GM12878 (cell line): ENCODE measurements around the gene PLXNA2. TPM values are rescaled to one million over a fixed set of nuclear protein-coding genes. Genes with fewer than 3 reads are reported as not detected.

ENCODE experiments used
- ATAC-seq: fragments of 200-7000 bp; cut with Tn5 transposase; 3 replicates; pipeline ENCODE4 v1.9.1; 2020; ENCODE audit warnings: mild to moderate bottlenecking, moderate library complexity
- BruUV-seq: library from RNA; stranded (reverse); fragments of 400-500 nt; replicated peaks from 2 replicates; lab custom pipeline; 2021; lab: Mats Ljungman, UMichigan
- CTCF ChIA-PET: fragments of 300-600 bp; sonication (Branson Sonifier 250); formaldehyde crosslinking; extraction: SDS; loops from one replicate; lab custom pipeline; 2021; ENCODE audit warnings: inconsistent platforms; lab: Yijun Ruan, JAX
- POLR2A ChIA-PET: fragments of 350-600 bp; formaldehyde crosslinking; extraction: SDS; loops from one replicate; lab custom pipeline; 2021; ENCODE audit warnings: inconsistent platforms; lab: Charles Lee
- RAD21 ChIA-PET: fragments of 300-600 bp; sonication (Branson Sonifier 250); formaldehyde crosslinking; loops from one replicate; lab custom pipeline; 2023; ENCODE audit warnings: antibody characterized with exemption; ENCODE audit not compliant: unreplicated experiment; lab: Charles Lee
- SMC1A ChIA-PET: fragments of 300-600 bp; sonication (Branson Sonifier 250); formaldehyde crosslinking; loops from one replicate; lab custom pipeline; 2023; ENCODE audit not compliant: unreplicated experiment, uncharacterized antibody; lab: Charles Lee
- DNase-seq: peaks from one replicate; pipeline ENCODE4 v3.0.0-alpha.2; 2011; ENCODE audit warnings: low read depth, low spot score
- FAIRE-seq: peaks from 3 replicates; lab custom pipeline; 2011; peaks lifted over from hg19 to GRCh38; lab: Jason Lieb, UNC
- H2AFZ ChIP-seq: 2 replicates; pipeline ENCODE4 v1.6.0; 2011; ENCODE audit warnings: low read depth, low read length, control low read depth; ENCODE audit not compliant: control insufficient read depth
- H3K27ac ChIP-seq: 2 replicates; pipeline ENCODE4 v1.5.1; 2011; ENCODE audit warnings: control low read depth; ENCODE audit not compliant: control insufficient read depth, insufficient read depth
- H3K27me3 ChIP-seq, 2 experiments: replicated peaks in 1 of 2; 2 replicates each; pipeline versions ENCODE4 v1.6.0 to v1.6.1; 2011; ENCODE audit warnings: low read length in 1 of 2; ENCODE audit not compliant: control insufficient read depth in 2 of 2, insufficient read depth in 2 of 2
- H3K36me3 ChIP-seq, 2 experiments: 2 replicates each; pipeline ENCODE4 v1.5.1; 2011; ENCODE audit warnings: low read length in 1 of 2; ENCODE audit not compliant: control insufficient read depth in 2 of 2, insufficient read depth in 2 of 2
- H3K4me1 ChIP-seq: 2 replicates; pipeline ENCODE4 v1.6.1; 2011; ENCODE audit warnings: mild to moderate bottlenecking, low read length, moderate library complexity, mixed read lengths; ENCODE audit not compliant: control insufficient read depth, insufficient read depth
- H3K4me2 ChIP-seq: 2 replicates; pipeline ENCODE4 v1.6.0; 2011; ENCODE audit warnings: control low read depth; ENCODE audit not compliant: control insufficient read depth, insufficient read depth
- H3K4me3 ChIP-seq: fragments of 200-600 bp; sonication (generic); 2 replicates; pipeline ENCODE4 v1.5.1; 2016
- H3K79me2 ChIP-seq: 2 replicates; pipeline ENCODE4 v1.6.0; 2011; ENCODE audit warnings: low read length; ENCODE audit not compliant: control insufficient read depth, insufficient read depth
- H3K9ac ChIP-seq: 2 replicates; pipeline ENCODE4 v1.8.0; 2011; ENCODE audit warnings: low read length, control low read depth, mixed read lengths; ENCODE audit not compliant: control insufficient read depth, insufficient read depth
- H3K9me3 ChIP-seq: replicated peaks from 3 replicates; pipeline ENCODE4 v1.5.1; 2011; ENCODE audit warnings: mild to moderate bottlenecking, low read length; ENCODE audit not compliant: control insufficient read depth, insufficient read depth
- H4K20me1 ChIP-seq: 2 replicates; pipeline ENCODE4 v1.6.0; 2011; ENCODE audit not compliant: control insufficient read depth, insufficient read depth
- ASH2L ChIP-seq: fragments of 300-600, 200-600 bp; sonication (generic); IDR thresholded peaks from 2 replicates; pipeline ENCODE4 v1.6.1; 2017; ENCODE audit warnings: low read depth, mild to moderate bottlenecking, borderline replicate concordance
- CBX3 ChIP-seq: fragments of 200-600 bp; sonication (generic); IDR thresholded peaks from 2 replicates; pipeline ENCODE4 v1.6.1; 2016; ENCODE audit warnings: low read depth, borderline replicate concordance
- ESRRA ChIP-seq: IDR thresholded peaks from 2 replicates; pipeline ENCODE4 v1.6.1; 2012; ENCODE audit warnings: mild to moderate bottlenecking, low read length, improper control_type of control experiment
- FOXK2 ChIP-seq: fragments of 450-650 bp; IDR thresholded peaks from 2 replicates; pipeline ENCODE4 v1.6.1; 2017; ENCODE audit warnings: mild to moderate bottlenecking, moderate library complexity
- HDAC6 ChIP-seq: fragments of 200-600 bp; sonication (generic); IDR thresholded peaks from one replicate; pipeline ENCODE4 v1.8.0; 2017; ENCODE audit warnings: antibody characterized with exemption; ENCODE audit not compliant: unreplicated experiment
- LARP7 ChIP-seq: fragments of 450-650 bp; IDR thresholded peaks from 2 replicates; pipeline ENCODE4 v1.6.1; 2017; ENCODE audit warnings: mild to moderate bottlenecking
- PML ChIP-seq: IDR thresholded peaks from 2 replicates; pipeline ENCODE4 v1.6.1; 2012; ENCODE audit warnings: low read length, inconsistent platforms
- RBBP5 ChIP-seq: fragments of 200-600 bp; sonication (generic); conservative IDR thresholded peaks from 2 replicates; pipeline ENCODE4 v1.6.1; 2016
- STAT3 ChIP-seq: IDR thresholded peaks from 2 replicates; pipeline ENCODE4 v1.6.1; 2011; ENCODE audit warnings: low read depth, low read length, improper control_type of control experiment
- SUZ12 ChIP-seq: fragments of 200-600 bp; sonication (generic); IDR thresholded peaks from one replicate; pipeline ENCODE4 v1.6.1; 2018; ENCODE audit warnings: antibody characterized with exemption, mild to moderate bottlenecking; ENCODE audit not compliant: unreplicated experiment
- TAF1 ChIP-seq: IDR thresholded peaks from 2 replicates; pipeline ENCODE4 v1.6.1; 2011; ENCODE audit warnings: mild to moderate bottlenecking, low read depth, low read length, borderline replicate concordance
- WGBS: methylation state at CpG from one replicate; pipeline ENCODE4 v1.1.6; 2016; ENCODE audit warnings: low lambda C conversion rate; ENCODE audit not compliant: insufficient replicate concordance, insufficient coverage; ENCODE audit errors: missing lambda C conversion rate; 5-methylcytosine and 5-hydroxymethylcytosine counted together
- in situ Hi-C: fragments of 300-500 bp; cut with MboI; formaldehyde crosslinking; loops from 9 replicates; pipeline ENCODE4 v1.14.3; 2018; ENCODE audit warnings: mixed read lengths
- intact Hi-C: fragments of 100-400 bp; cut with micrococcal nuclease; formaldehyde crosslinking; loops from one replicate; pipeline ENCODE4 v1.14.2; 2022; ENCODE audit not compliant: unreplicated experiment
- polyA plus RNA-seq, 11 experiments: library from polyadenylated mRNA; depleted of rRNA in 4 of 11; unstranded in 6 of 11; stranded (reverse) in 5 of 11; fragments of >200 nt; fragmentation: Nextera tagmentation in 4 of 11; fragmentation: Illumina TruSeq in 1 of 11; extraction: Ambion mirVana in 4 of 11; extraction: Trizol in 1 of 11; gene quantifications; 1 replicate in 1 of 11; 2 replicates in 10 of 11; pipeline versions ENCODE4 v1.2.1 to v1.2.3, GENCODE V29; 2011 to 2016; ENCODE audit warnings: inconsistent platforms in 2 of 11, missing spikeins in 2 of 11, low read depth in 1 of 11
- total RNA-seq, 4 experiments: library from RNA; depleted of rRNA in 3 of 4; stranded (reverse); fragments of >200 nt in 3 of 4; fragmentation: Illumina TruSeq in 1 of 4; extraction: Trizol in 1 of 4; gene quantifications; 2 replicates each; pipeline versions ENCODE4 v1.2.1 to v1.2.3, GENCODE V29; 2013 to 2021
- TF ChIP-seq, protein P1 (sequence below): IDR thresholded peaks from 2 replicates; pipeline ENCODE4 v1.6.1; 2012; ENCODE audit warnings: low read depth, low read length, improper control_type of control experiment
- TF ChIP-seq, protein P2 (sequence below): fragments of 450-650 bp; IDR thresholded peaks from 2 replicates; pipeline ENCODE4 v1.6.1; 2017; ENCODE audit warnings: mild to moderate bottlenecking, low read depth, inconsistent platforms; ENCODE audit not compliant: poor library complexity, severe bottlenecking

Gene PLXNA2
- total and polyA plus RNA-seq, 10 of the 15 experiments (the other 5 are each of a cell fraction or from before 2014, with no cell fraction given) = under 0.01 to 0.08 (median 0.07) TPM; not detected in 4

DNA sequence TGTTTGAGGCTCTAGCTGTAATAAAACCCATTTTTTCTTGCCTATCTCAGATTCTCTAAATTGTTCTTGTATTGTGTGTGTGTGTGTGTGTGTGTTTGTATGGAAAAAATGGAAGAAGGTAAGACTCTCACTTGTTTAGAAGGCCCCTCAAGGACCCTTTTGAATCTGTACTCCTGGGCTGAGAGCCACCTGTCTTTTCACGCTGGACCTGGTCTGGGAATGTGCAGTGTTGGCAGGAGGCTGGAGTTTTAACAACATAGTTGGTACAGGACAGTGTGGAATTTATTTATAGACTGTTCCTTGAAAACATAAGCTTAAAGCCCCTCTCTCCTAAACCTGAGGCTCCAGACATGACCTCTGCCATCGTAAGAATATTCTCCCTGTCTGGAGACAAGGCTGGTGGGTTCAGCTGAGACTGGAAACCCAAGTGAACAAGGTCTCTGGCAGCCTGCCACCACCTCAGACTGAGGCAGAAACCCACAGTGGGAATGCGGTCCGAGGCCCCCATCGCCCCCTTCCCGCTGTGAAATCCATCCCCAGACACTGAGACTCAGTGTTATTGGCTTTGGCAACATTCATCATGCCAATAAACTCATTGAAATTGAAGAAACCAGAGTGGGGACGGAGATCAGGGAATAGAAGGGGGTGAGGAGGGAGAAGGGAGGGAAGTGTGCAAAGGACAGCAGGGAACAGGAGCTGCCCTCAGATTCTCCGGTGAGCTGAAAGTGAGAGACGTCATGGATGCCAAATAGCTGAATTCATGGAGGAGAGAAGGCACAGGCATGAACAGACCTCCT is 24.6 kb upstream of the PLXNA2 start:
- DNase-seq = no peak
- no peaks in the 10 kb centered on the region for H3K9me3 ChIP-seq
- 14% methylated on average over 9 of the region's 9 CpGs for WGBS
- POLR2A ChIA-PET = no interaction called here
- ATAC-seq = no peak
- CTCF ChIA-PET = interaction anchor here (0.7 kb wide), 1 partner anchor 1187 kb away, joined by 3 read pairs; no protein-coding TSS in a partner anchor
- H3K4me2 ChIP-seq = no peak overlapping the region
- H3K27me3 ChIP-seq = peaks cover 1 to 19% of the 10 kb centered on the region in 2 experiments; a peak in 3 of 4 replicates
- no peak overlapping the region for H3K27ac ChIP-seq
- FAIRE-seq = no peak
- SMC1A ChIA-PET = interaction anchor here (1.1 kb wide), 1 partner anchor 9 kb away, joined by 4 read pairs; no protein-coding TSS in a partner anchor
- no peak overlapping the region for H2AFZ ChIP-seq
- no peaks in the 10 kb centered on the region for H3K79me2 ChIP-seq
- no peaks in the 10 kb centered on the region for H4K20me1 ChIP-seq
- in situ Hi-C loops = no loop called here
- H3K4me3 ChIP-seq = no peak overlapping the region
- intact Hi-C loops = no loop called here
- no TSS peak for BruUV-seq
- TF ChIP-seq RBBP5 (no peak), CBX3 (no peak)
- TF ChIP-seq, protein P1, sequence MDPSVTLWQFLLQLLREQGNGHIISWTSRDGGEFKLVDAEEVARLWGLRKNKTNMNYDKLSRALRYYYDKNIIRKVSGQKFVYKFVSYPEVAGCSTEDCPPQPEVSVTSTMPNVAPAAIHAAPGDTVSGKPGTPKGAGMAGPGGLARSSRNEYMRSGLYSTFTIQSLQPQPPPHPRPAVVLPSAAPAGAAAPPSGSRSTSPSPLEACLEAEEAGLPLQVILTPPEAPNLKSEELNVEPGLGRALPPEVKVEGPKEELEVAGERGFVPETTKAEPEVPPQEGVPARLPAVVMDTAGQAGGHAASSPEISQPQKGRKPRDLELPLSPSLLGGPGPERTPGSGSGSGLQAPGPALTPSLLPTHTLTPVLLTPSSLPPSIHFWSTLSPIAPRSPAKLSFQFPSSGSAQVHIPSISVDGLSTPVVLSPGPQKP = no peak
- TF ChIP-seq, all 136 proteins: peak for 0
- no peaks in the 10 kb centered on the region for H3K36me3 ChIP-seq
- no peak overlapping the region for H3K9ac ChIP-seq
- RAD21 ChIA-PET = no interaction called here
- H3K4me1 ChIP-seq = no peaks in the 10 kb centered on the region

DNA sequence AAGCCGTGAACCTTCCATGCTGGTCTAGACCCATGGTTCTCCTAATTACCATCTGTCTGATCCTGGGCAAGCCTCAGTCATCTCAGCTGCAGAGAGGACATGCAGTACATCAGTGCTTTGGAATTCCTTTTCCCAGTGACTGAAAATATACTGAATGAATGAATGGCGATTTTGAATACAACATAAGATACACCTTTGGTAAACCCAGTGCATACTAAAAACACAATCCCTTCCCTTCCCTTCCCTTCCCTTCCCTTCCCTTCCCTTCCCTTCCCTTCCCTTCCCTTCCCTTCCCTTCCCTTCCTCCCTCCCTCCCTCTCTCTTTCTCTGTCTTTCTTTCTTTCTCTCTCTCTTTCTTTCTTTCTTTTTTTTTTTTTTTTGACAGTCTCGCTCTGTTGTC is 21.3 kb upstream of the PLXNA2 start:
- no peak overlapping the region for H3K4me2 ChIP-seq
- H3K36me3 ChIP-seq = no peaks in the 10 kb centered on the region
- no peak overlapping the region for H3K27ac ChIP-seq
- H3K27me3 ChIP-seq = peaks cover 1 to 10% of the 10 kb centered on the region in 2 experiments; a peak in 2 of 4 replicates
- H3K4me1 ChIP-seq = no peaks in the 10 kb centered on the region
- CTCF ChIA-PET = no interaction called here
- no peak overlapping the region for H2AFZ ChIP-seq
- H4K20me1 ChIP-seq = no peaks in the 10 kb centered on the region
- RAD21 ChIA-PET = no interaction called here
- no peak for FAIRE-seq
- no peak for ATAC-seq
- TF ChIP-seq LARP7 = no peak
- TF ChIP-seq RBBP5 = no peak
- no peak for TF ChIP-seq SUZ12
- no peak for TF ChIP-seq FOXK2
- TF ChIP-seq ASH2L = no peak
- TF ChIP-seq TAF1 = no peak
- TF ChIP-seq, protein P2, sequence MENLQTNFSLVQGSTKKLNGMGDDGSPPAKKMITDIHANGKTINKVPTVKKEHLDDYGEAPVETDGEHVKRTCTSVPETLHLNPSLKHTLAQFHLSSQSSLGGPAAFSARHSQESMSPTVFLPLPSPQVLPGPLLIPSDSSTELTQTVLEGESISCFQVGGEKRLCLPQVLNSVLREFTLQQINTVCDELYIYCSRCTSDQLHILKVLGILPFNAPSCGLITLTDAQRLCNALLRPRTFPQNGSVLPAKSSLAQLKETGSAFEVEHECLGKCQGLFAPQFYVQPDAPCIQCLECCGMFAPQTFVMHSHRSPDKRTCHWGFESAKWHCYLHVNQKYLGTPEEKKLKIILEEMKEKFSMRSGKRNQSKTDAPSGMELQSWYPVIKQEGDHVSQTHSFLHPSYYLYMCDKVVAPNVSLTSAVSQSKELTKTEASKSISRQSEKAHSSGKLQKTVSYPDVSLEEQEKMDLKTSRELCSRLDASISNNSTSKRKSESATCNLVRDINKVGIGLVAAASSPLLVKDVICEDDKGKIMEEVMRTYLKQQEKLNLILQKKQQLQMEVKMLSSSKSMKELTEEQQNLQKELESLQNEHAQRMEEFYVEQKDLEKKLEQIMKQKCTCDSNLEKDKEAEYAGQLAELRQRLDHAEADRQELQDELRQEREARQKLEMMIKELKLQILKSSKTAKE = no peak
- no peak for TF ChIP-seq HDAC6
- no peak for TF ChIP-seq PML
- no peak for TF ChIP-seq CBX3
- TF ChIP-seq ESRRA = no peak
- TF ChIP-seq STAT3 = no peak
- TF ChIP-seq, all 136 proteins: peak for 0
- ChIA-PET SMC1A (no interaction called here), POLR2A (no interaction called here)
- BruUV-seq = no TSS peak
- no peak for DNase-seq
- 17% methylated on average over 2 of the region's 3 CpGs for WGBS
- Histone ChIP-seq H3K9me3 (no peaks in the 10 kb centered on the region), H3K9ac (no peak overlapping the region), H3K79me2 (no peaks in the 10 kb centered on the region), H3K4me3 (no peak overlapping the region)
- in situ Hi-C loops (no loop called here), intact Hi-C loops (no loop called here)
